MM.1S (cell line): ENCODE data around the gene CCDC171.

Experiments
- DNase-seq: peaks from one replicate; pipeline ENCODE4 v3.0.0-alpha.2; 2015
- H2AFZ ChIP-seq: fragments of 300-600 bp; sonication (generic); 2 replicates; pipeline ENCODE4 v1.6.0; 2016; ENCODE audit warnings: antibody characterized with exemption, low read length
- H3F3A ChIP-seq: fragments of 300-600 bp; sonication (generic); 2 replicates; pipeline ENCODE4 v1.6.1; 2016; ENCODE audit warnings: mild to moderate bottlenecking, antibody characterized with exemption, low read length, moderate library complexity, mixed read lengths; ENCODE audit not compliant: insufficient read depth
- H3K27ac ChIP-seq: fragments of 300-600 bp; sonication (generic); 2 replicates; pipeline ENCODE4 v1.5.1; 2016; ENCODE audit warnings: mild to moderate bottlenecking, low read length
- H3K27me3 ChIP-seq: fragments of 300-600 bp; sonication (generic); replicated peaks from 2 replicates; pipeline ENCODE4 v1.6.0; 2016; ENCODE audit warnings: low read length; ENCODE audit not compliant: insufficient read depth
- H3K36me3 ChIP-seq: fragments of 300-600 bp; sonication (generic); replicated peaks from 2 replicates; pipeline ENCODE4 v1.6.1; 2016; ENCODE audit warnings: mild to moderate bottlenecking, low read length, mixed read lengths; ENCODE audit not compliant: insufficient read depth
- H3K4me1 ChIP-seq: fragments of 300-600 bp; sonication (generic); 2 replicates; pipeline ENCODE4 v1.6.1; 2016; ENCODE audit warnings: low read length, mixed read lengths
- H3K4me2 ChIP-seq: fragments of 300-600 bp; sonication (generic); 2 replicates; pipeline ENCODE4 v1.6.0; 2016; ENCODE audit warnings: low read depth, low read length
- H3K4me3 ChIP-seq: fragments of 300-600 bp; sonication (generic); 2 replicates; pipeline ENCODE4 v1.5.1; 2016; ENCODE audit warnings: low read length, mixed read lengths
- H3K79me2 ChIP-seq: fragments of 300-600 bp; sonication (generic); 2 replicates; pipeline ENCODE4 v1.6.1; 2016; ENCODE audit warnings: mixed run types, low read length, mixed read lengths
- H3K9ac ChIP-seq: fragments of 300-600 bp; sonication (generic); 2 replicates; pipeline ENCODE4 v1.6.1; 2016; ENCODE audit warnings: low read length, mixed read lengths
- H3K9me2 ChIP-seq: fragments of 300-600 bp; sonication (generic); replicated peaks from 2 replicates; pipeline ENCODE4 v1.6.1; 2016; ENCODE audit warnings: mild to moderate bottlenecking, low read length, mixed read lengths; ENCODE audit not compliant: insufficient read depth
- H3K9me3 ChIP-seq: fragments of 300-600 bp; sonication (generic); replicated peaks from 2 replicates; pipeline ENCODE4 v1.6.1; 2016; ENCODE audit warnings: mild to moderate bottlenecking, low read length, mixed read lengths; ENCODE audit not compliant: insufficient read depth
- H4K20me1 ChIP-seq: fragments of 300-600 bp; sonication (generic); 2 replicates; pipeline ENCODE4 v1.6.1; 2016; ENCODE audit warnings: mild to moderate bottlenecking, low read length, moderate library complexity, mixed read lengths; ENCODE audit not compliant: insufficient read depth
- CTCF ChIP-seq: fragments of 300-600 bp; sonication (generic); IDR thresholded peaks from 2 replicates; pipeline ENCODE4 v1.5.1; 2016; ENCODE audit warnings: antibody characterized with exemption, low read length, mixed read lengths
- EZH2 ChIP-seq: fragments of 300-600 bp; sonication (generic); optimal IDR thresholded peaks from 2 replicates; pipeline ENCODE3; 2017; ENCODE audit warnings: low read depth, mild to moderate bottlenecking, antibody characterized with exemption, low read length, mixed read lengths
- EZH2phosphoT487 ChIP-seq: fragments of 300-600 bp; sonication (generic); IDR thresholded peaks from 2 replicates; pipeline ENCODE4 v1.6.1; 2018; ENCODE audit warnings: antibody characterized with exemption, low read length

The CCDC171 gene

GRCh38 chr9:15714746-15715145, 161.9 kb downstream of the CCDC171 start:
- no peaks in the 10 kb centered on the region for H3K4me1 ChIP-seq
- TF ChIP-seq CTCF (no peak), EZH2phosphoT487 (no peak), EZH2 (no peak)
- no peaks in the 10 kb centered on the region for H3F3A ChIP-seq
- H3K27me3 ChIP-seq, result no peaks in the 10 kb centered on the region
- no peak overlapping the region for H2AFZ ChIP-seq
- H3K9me3 ChIP-seq, result no peaks in the 10 kb centered on the region
- no peaks in the 10 kb centered on the region for H3K79me2 ChIP-seq
- H3K9me2 ChIP-seq, result no peaks in the 10 kb centered on the region
- H3K36me3 ChIP-seq, result no peaks in the 10 kb centered on the region
- H3K4me3 ChIP-seq, result no peak overlapping the region
- no peak overlapping the region for H3K4me2 ChIP-seq
- H3K9ac ChIP-seq, result no peak overlapping the region
- DNase-seq, result no peak
- no peak overlapping the region for H3K27ac ChIP-seq
- no peaks in the 10 kb centered on the region for H4K20me1 ChIP-seq

- H3K36me3 ChIP-seq, result no peaks in the 10 kb centered on the region
- H3K27ac ChIP-seq, result no peak overlapping the region
These were observed 164.6 kb downstream of the CCDC171 start for GRCh38 chr9:15717290-15717967.

GRCh38 chr9:15718423-15718822, 165.6 kb downstream of the CCDC171 start:
- H3K27me3 ChIP-seq, result no peaks in the 10 kb centered on the region
- no peak overlapping the region for H3K27ac ChIP-seq
- H3F3A ChIP-seq, result no peaks in the 10 kb centered on the region

More at GRCh38 chr9:15717290-15717967, 164.6 kb downstream of the CCDC171 start:
- no peaks in the 10 kb centered on the region for H3K9me3 ChIP-seq
- no peaks in the 10 kb centered on the region for H4K20me1 ChIP-seq
- H3F3A ChIP-seq, result no peaks in the 10 kb centered on the region
- H3K4me1 ChIP-seq, result no peaks in the 10 kb centered on the region
- no peaks in the 10 kb centered on the region for H3K9me2 ChIP-seq
- no peak overlapping the region for H3K4me2 ChIP-seq
- H3K4me3 ChIP-seq, result no peak overlapping the region
- H3K9ac ChIP-seq, result no peak overlapping the region
- DNase-seq, result no peak
- no peaks in the 10 kb centered on the region for H3K27me3 ChIP-seq
- no peak for TF ChIP-seq EZH2
- H2AFZ ChIP-seq, result no peak overlapping the region
- H3K79me2 ChIP-seq, result no peaks in the 10 kb centered on the region

More at GRCh38 chr9:15718423-15718822, 165.6 kb downstream of the CCDC171 start:
- DNase-seq, result no peak
- Histone ChIP-seq H2AFZ (no peak overlapping the region), H3K79me2 (no peaks in the 10 kb centered on the region), H3K36me3 (no peaks in the 10 kb centered on the region), H3K9me2 (no peaks in the 10 kb centered on the region), H3K4me2 (no peak overlapping the region), H3K4me3 (no peak overlapping the region), H3K4me1 (no peaks in the 10 kb centered on the region), H3K9me3 (no peaks in the 10 kb centered on the region), H3K9ac (no peak overlapping the region), H4K20me1 (no peaks in the 10 kb centered on the region)
- TF ChIP-seq EZH2phosphoT487 (no peak), CTCF (no peak), EZH2 (no peak)
